ENCODE data around the gene POLD1. TPM values are rescaled to one million over a fixed set of nuclear protein-coding genes. Genes with fewer than 3 reads are reported as not detected.

Gene POLD1
- total and polyA plus RNA-seq, 7 donors = 4.5 to 9.7 (median 6.9) TPM

DNA sequence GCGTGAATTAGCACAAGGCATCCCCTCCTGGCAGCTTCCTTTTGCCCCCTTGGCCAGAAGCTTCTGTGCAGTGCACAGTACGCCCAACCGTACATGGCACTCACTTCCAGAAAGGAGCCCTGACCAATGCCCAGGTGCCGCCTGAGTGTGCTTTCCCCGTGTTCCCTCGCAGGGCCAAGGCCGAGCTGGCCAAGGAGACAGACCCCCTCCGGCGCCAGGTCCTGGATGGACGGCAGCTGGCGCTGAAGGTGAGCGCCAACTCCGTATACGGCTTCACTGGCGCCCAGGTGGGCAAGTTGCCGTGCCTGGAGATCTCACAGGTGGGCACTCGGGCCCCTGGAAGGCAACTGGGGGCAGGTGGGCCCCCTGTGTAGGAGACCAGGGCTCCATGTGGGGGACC lies 25.2 kb downstream of the POLD1 start:
- Histone ChIP-seq H3K36me3 (ENCODE audit: insufficient read depth in 1 of 2, low read depth in 1 of 2) (peaks cover 4 to 30% of the 10 kb centered on the region in 2 donors), H3K4me1 (no peaks in the 10 kb centered on the region), H3K4me3 (no peak overlapping the region), H3K27ac (no peak overlapping the region), H3K27me3 (ENCODE audit: insufficient read depth in 3 of 3, low read length in 2 of 3) (no peaks in the 10 kb centered on the region), H3K9me3 (no peaks in the 10 kb centered on the region)
- TF ChIP-seq, protein P1, sequence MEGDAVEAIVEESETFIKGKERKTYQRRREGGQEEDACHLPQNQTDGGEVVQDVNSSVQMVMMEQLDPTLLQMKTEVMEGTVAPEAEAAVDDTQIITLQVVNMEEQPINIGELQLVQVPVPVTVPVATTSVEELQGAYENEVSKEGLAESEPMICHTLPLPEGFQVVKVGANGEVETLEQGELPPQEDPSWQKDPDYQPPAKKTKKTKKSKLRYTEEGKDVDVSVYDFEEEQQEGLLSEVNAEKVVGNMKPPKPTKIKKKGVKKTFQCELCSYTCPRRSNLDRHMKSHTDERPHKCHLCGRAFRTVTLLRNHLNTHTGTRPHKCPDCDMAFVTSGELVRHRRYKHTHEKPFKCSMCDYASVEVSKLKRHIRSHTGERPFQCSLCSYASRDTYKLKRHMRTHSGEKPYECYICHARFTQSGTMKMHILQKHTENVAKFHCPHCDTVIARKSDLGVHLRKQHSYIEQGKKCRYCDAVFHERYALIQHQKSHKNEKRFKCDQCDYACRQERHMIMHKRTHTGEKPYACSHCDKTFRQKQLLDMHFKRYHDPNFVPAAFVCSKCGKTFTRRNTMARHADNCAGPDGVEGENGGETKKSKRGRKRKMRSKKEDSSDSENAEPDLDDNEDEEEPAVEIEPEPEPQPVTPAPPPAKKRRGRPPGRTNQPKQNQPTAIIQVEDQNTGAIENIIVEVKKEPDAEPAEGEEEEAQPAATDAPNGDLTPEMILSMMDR (IDR thresholded peaks at IDR 0.05) = no peak
- WGBS, 3 donors = 94 to 96% (median 95%) methylated on average over 16 to 17 of the region's 17 CpGs
- intact Hi-C loops (cut with DNase I) = no loop called here
- no peak for DNase-seq
- ATAC-seq = no peak

DNA sequence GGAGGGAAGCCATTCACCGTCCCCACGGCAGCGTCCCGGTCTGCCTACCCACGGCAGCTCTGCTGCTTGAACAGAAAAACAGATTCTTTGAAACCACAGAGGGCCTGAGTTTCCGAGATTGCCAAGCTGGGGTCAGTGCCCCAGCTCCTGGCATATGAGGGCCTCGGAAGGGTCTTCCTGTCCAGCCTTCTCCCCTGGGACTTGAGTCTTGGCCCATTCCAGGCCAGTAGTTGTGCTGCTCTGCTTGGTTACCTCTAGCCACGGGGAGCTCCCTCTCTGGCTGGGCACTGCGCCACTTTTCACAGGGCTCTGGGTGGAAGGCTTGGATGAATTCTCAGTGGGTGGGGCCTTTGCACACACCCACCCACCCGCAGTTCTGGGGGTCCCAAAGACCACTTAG lies 26.0 kb downstream of the POLD1 start:
- WGBS, 3 donors = 84 to 87% (median 86%) methylated on average over 10 of the region's 10 CpGs
- Histone ChIP-seq H3K4me1 (no peaks in the 10 kb centered on the region), H3K27ac (no peak overlapping the region), H3K36me3 (ENCODE audit: insufficient read depth in 1 of 2, low read depth in 1 of 2) (peaks cover 4 to 30% of the 10 kb centered on the region in 2 donors), H3K9me3 (no peaks in the 10 kb centered on the region), H3K4me3 (no peak overlapping the region), H3K27me3 (ENCODE audit: insufficient read depth in 3 of 3, low read length in 2 of 3) (no peaks in the 10 kb centered on the region)
- no peak for DNase-seq
- intact Hi-C loops (cut with DNase I) = loop anchor here (5.0 kb wide), 2 partner anchors 38 to 53 kb away; no protein-coding TSS in a partner anchor
- TF ChIP-seq, protein P1 (IDR thresholded peaks at IDR 0.05) = no peak
- no peak for ATAC-seq

- 96 to 100% (median 98%) methylated on average over 2 of the region's 2 CpGs for WGBS, 3 donors
- TF ChIP-seq, protein P1 (IDR thresholded peaks at IDR 0.05) = no peak
- H3K27me3 ChIP-seq (ENCODE audit: insufficient read depth in 3 of 3, low read length in 2 of 3) = no peaks in the 10 kb centered on the region
- no peak for DNase-seq
- H3K36me3 ChIP-seq (ENCODE audit: insufficient read depth in 1 of 2, low read depth in 1 of 2) = peaks cover 4 to 18% of the 10 kb centered on the region in 2 donors
- H3K4me3 ChIP-seq = no peak overlapping the region
- no peaks in the 10 kb centered on the region for H3K4me1 ChIP-seq
- no peak overlapping the region for H3K27ac ChIP-seq
- ATAC-seq = no peak
- H3K9me3 ChIP-seq = no peaks in the 10 kb centered on the region
- intact Hi-C loops (cut with DNase I) = loop anchor here (2.0 to 5.0 kb wide), 3 partner anchors 40 to 55 kb away; no protein-coding TSS in a partner anchor
Measured at GRCh38 chr19:50412419-50412818, 28.3 kb downstream of the POLD1 start.

- Histone ChIP-seq H3K4me3 (no peak overlapping the region), H3K36me3 (ENCODE audit: insufficient read depth in 1 of 2, low read depth in 1 of 2) (peaks cover 4 to 18% of the 10 kb centered on the region in 2 donors), H3K4me1 (no peaks in the 10 kb centered on the region), H3K27ac (no peak overlapping the region), H3K27me3 (ENCODE audit: insufficient read depth in 3 of 3, low read length in 2 of 3) (no peaks in the 10 kb centered on the region), H3K9me3 (no peaks in the 10 kb centered on the region)
- intact Hi-C loops (cut with DNase I) = loop anchor here (2.0 to 5.0 kb wide), 3 partner anchors 41 to 56 kb away; no protein-coding TSS in a partner anchor
- no peak for ATAC-seq
- TF ChIP-seq, protein P1 (IDR thresholded peaks at IDR 0.05) = no peak
- no peak for DNase-seq
- WGBS, 3 donors = 90 to 96% (median 94%) methylated on average over 13 of the region's 13 CpGs
Measured at GRCh38 chr19:50413096-50413495, 28.9 kb downstream of the POLD1 start.

DNA sequence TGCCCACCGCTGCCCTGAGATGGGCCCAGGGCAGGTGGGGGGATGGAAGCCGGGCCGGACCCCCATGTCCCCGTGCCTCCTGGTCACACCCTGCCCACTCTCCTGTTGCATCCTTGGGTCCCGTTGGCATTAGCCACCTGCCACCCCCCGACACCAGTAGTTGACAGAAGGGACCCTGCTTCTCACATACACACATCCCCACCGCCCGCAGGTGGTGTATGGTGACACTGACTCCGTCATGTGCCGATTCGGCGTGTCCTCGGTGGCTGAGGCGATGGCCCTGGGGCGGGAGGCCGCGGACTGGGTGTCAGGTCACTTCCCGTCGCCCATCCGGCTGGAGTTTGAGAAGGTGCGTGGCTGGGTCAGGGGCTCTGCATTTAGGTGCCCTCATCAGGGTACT lies 29.4 kb downstream of the POLD1 start:
- H3K36me3 ChIP-seq (ENCODE audit: insufficient read depth in 1 of 2, low read depth in 1 of 2) = peaks cover 4 to 18% of the 10 kb centered on the region in 2 donors
- H3K4me3 ChIP-seq = no peak overlapping the region
- 93 to 95% (median 93%) methylated on average over 21 of the region's 21 CpGs for WGBS, 3 donors
- no peak for DNase-seq
- TF ChIP-seq, protein P1 (IDR thresholded peaks at IDR 0.05) = no peak
- intact Hi-C loops (cut with DNase I) = loop anchor here (2.0 to 5.0 kb wide), 3 partner anchors 41 to 56 kb away; no protein-coding TSS in a partner anchor
- H3K4me1 ChIP-seq = peaks cover 3% of the 10 kb centered on the region
- H3K27me3 ChIP-seq (ENCODE audit: insufficient read depth in 3 of 3, low read length in 2 of 3) = peaks cover 0 to under 1% (median 0%) of the 10 kb centered on the region in 3 donors
- no peak overlapping the region for H3K27ac ChIP-seq
- H3K9me3 ChIP-seq = no peaks in the 10 kb centered on the region
- ATAC-seq = no peak

All from psoas muscle (tissue), 8 donors.